22Rv1 (cell line): Measurements from ENCODE around the gene EFHC1.

ENCODE experiments used
- H3K27ac ChIP-seq: fragments of 450-650 bp; 2 replicates; pipeline ENCODE4 v1.5.1; 2017
- CTCF ChIP-seq: fragments of 450-650 bp; IDR thresholded peaks from 2 replicates; pipeline ENCODE4 v1.5.1; 2017; ENCODE audit warnings: mild to moderate bottlenecking
- ZFX ChIP-seq: fragments of 450-650 bp; IDR thresholded peaks from 2 replicates; pipeline ENCODE4 v1.6.1; 2017; ENCODE audit warnings: antibody characterized with exemption, borderline replicate concordance

Gene EFHC1

GRCh38 chr6:52497652-52498408 is 77.7 kb downstream of the EFHC1 start:
- no peak overlapping the region for H3K27ac ChIP-seq
- no peak for TF ChIP-seq ZFX
- no peak for TF ChIP-seq CTCF

- no peak overlapping the region for H3K27ac ChIP-seq
These were observed 78.4 kb downstream of the EFHC1 start for GRCh38 chr6:52498538-52499017.

GRCh38 chr6:52499026-52499425 is 78.9 kb downstream of the EFHC1 start:
- H3K27ac ChIP-seq: no peak overlapping the region
- TF ChIP-seq CTCF: no peak
- TF ChIP-seq ZFX: no peak

More at GRCh38 chr6:52498538-52499017, 78.4 kb downstream of the EFHC1 start:
- TF ChIP-seq ZFX: no peak
- TF ChIP-seq CTCF: no peak

- no peak overlapping the region for H3K27ac ChIP-seq
- no peak for TF ChIP-seq CTCF
- no peak for TF ChIP-seq ZFX
These were observed 79.6 kb downstream of the EFHC1 start for GRCh38 chr6:52499681-52500236.

GRCh38 chr6:52500238-52501129 is 80.3 kb downstream of the EFHC1 start:
- no peak for TF ChIP-seq ZFX
- no peak for TF ChIP-seq CTCF
- H3K27ac ChIP-seq: no peak overlapping the region

- H3K27ac ChIP-seq: no peak overlapping the region
- TF ChIP-seq ZFX: no peak
- no peak for TF ChIP-seq CTCF
These were observed 82.3 kb downstream of the EFHC1 start for GRCh38 chr6:52502306-52503029.
